22Rv1 (cell line): ENCODE results near the gene PCOLCE2.

Experiments used
- CTCF ChIP-seq: fragments of 450-650 bp; IDR thresholded peaks from 2 replicates; pipeline ENCODE4 v1.5.1; 2017; ENCODE audit warnings: mild to moderate bottlenecking
- ZFX ChIP-seq: fragments of 450-650 bp; IDR thresholded peaks from 2 replicates; pipeline ENCODE4 v1.6.1; 2017; ENCODE audit warnings: antibody characterized with exemption, borderline replicate concordance

GRCh38 chr3:142926368-142926944 lies 37.6 kb upstream of the PCOLCE2 start:
- TF ChIP-seq CTCF (no peak), ZFX (no peak)
